ENCODE measurements around the gene SYT5. TPM values are rescaled to one million over a fixed set of nuclear protein-coding genes. Genes with fewer than 3 reads are reported as not detected.

SYT5 gene
- polyA plus RNA-seq, 3 donors: not detected

GRCh38 chr19:55199620-55200204 lies 19.6 kb upstream of the SYT5 start:
- H3K27ac Mint-ChIP-seq: peak overlapping the region in 2 of 7 donors; percentile 11 to 35

GRCh38 chr19:55198651-55199050 lies 18.6 kb upstream of the SYT5 start:
- Mint-ChIP-seq H3K4me3 (no peak overlapping the region), H3K9me3 (no peaks in the 10 kb centered on the region), H3K27me3 (ENCODE audit: low read depth in 3 of 3) (peaks cover 7 to 30% (median 13%) of the 10 kb centered on the region in 3 donors), H3K27ac (no peak overlapping the region), H3K36me3 (no peaks in the 10 kb centered on the region), H3K4me1 (peaks cover 2% of the 10 kb centered on the region)
- WGBS (ENCODE audit: insufficient coverage): 58% methylated on average over 5 of the region's 5 CpGs
- Histone ChIP-seq H3K9me3 (replicated peaks in 1 of 2; ENCODE audit: control insufficient read depth in 1 of 2, insufficient read depth in 1 of 2, low read length in 2 of 2) (no peaks in the 10 kb centered on the region), H3K79me2 (ENCODE audit: insufficient read depth, low read length) (no peaks in the 10 kb centered on the region), H3K4me2 (replicated peaks; ENCODE audit: extremely low read depth, low read length, poor library complexity, severe bottlenecking) (no peak overlapping the region), H3K27me3 (ENCODE audit: control insufficient read depth in 2 of 2, insufficient read depth in 2 of 2, low read length in 2 of 2) (no peaks in the 10 kb centered on the region), H3K9ac (ENCODE audit: insufficient read depth, low read length, poor library complexity, severe bottlenecking) (no peak overlapping the region), H3K27ac (ENCODE audit: low read depth in 1 of 2, low read length in 2 of 2) (no peak overlapping the region), H3K4me3 (replicated peaks in 1 of 3; ENCODE audit: low read depth in 2 of 3, low read length in 3 of 3) (no peak overlapping the region), H3K36me3 (replicated peaks in 1 of 2; ENCODE audit: control insufficient read depth in 1 of 2, insufficient read depth in 2 of 2, low read length in 2 of 2) (no peaks in the 10 kb centered on the region), H3K4me1 (ENCODE audit: control insufficient read depth in 1 of 2, insufficient read depth in 2 of 2, low read length in 2 of 2) (no peaks in the 10 kb centered on the region), H4K20me1 (ENCODE audit: insufficient read depth, low read length) (no peaks in the 10 kb centered on the region), H2AFZ (ENCODE audit: insufficient read depth, low read depth, low read length, poor library complexity, severe bottlenecking) (no peak overlapping the region)
- DNase-seq: no peak
- intact Hi-C loops (cut with micrococcal nuclease): no loop called here
- TF ChIP-seq, protein P1, sequence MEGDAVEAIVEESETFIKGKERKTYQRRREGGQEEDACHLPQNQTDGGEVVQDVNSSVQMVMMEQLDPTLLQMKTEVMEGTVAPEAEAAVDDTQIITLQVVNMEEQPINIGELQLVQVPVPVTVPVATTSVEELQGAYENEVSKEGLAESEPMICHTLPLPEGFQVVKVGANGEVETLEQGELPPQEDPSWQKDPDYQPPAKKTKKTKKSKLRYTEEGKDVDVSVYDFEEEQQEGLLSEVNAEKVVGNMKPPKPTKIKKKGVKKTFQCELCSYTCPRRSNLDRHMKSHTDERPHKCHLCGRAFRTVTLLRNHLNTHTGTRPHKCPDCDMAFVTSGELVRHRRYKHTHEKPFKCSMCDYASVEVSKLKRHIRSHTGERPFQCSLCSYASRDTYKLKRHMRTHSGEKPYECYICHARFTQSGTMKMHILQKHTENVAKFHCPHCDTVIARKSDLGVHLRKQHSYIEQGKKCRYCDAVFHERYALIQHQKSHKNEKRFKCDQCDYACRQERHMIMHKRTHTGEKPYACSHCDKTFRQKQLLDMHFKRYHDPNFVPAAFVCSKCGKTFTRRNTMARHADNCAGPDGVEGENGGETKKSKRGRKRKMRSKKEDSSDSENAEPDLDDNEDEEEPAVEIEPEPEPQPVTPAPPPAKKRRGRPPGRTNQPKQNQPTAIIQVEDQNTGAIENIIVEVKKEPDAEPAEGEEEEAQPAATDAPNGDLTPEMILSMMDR (IDR thresholded peaks at IDR 0.05): no peak

More at GRCh38 chr19:55199620-55200204, 19.6 kb upstream of the SYT5 start:
- H3K36me3 ChIP-seq (replicated peaks in 1 of 2; ENCODE audit: control insufficient read depth in 1 of 2, insufficient read depth in 2 of 2, low read length in 2 of 2): no peaks in the 10 kb centered on the region
- H3K9me3 ChIP-seq (replicated peaks in 1 of 2; ENCODE audit: control insufficient read depth in 1 of 2, insufficient read depth in 1 of 2, low read length in 2 of 2): no peaks in the 10 kb centered on the region
- no peak for DNase-seq
- H3K27me3 Mint-ChIP-seq (ENCODE audit: low read depth in 3 of 3): peaks cover 3 to 27% (median 19%) of the 10 kb centered on the region in 3 donors
- no peaks in the 10 kb centered on the region for H3K4me1 Mint-ChIP-seq
- H3K36me3 Mint-ChIP-seq: no peaks in the 10 kb centered on the region
- no peak overlapping the region for H3K9ac ChIP-seq (ENCODE audit: insufficient read depth, low read length, poor library complexity, severe bottlenecking)
- H3K4me3 ChIP-seq (replicated peaks in 1 of 3; ENCODE audit: low read depth in 2 of 3, low read length in 3 of 3): no peak overlapping the region
- H2AFZ ChIP-seq (ENCODE audit: insufficient read depth, low read depth, low read length, poor library complexity, severe bottlenecking): no peak overlapping the region
- intact Hi-C loops (cut with micrococcal nuclease): no loop called here
- no peaks in the 10 kb centered on the region for H3K79me2 ChIP-seq (ENCODE audit: insufficient read depth, low read length)
- no peak overlapping the region for H3K27ac ChIP-seq (ENCODE audit: low read depth in 1 of 2, low read length in 2 of 2)
- H3K9me3 Mint-ChIP-seq: no peaks in the 10 kb centered on the region
- no peaks in the 10 kb centered on the region for H4K20me1 ChIP-seq (ENCODE audit: insufficient read depth, low read length)
- TF ChIP-seq, protein P1 (IDR thresholded peaks at IDR 0.05): no peak
- no peaks in the 10 kb centered on the region for H3K4me1 ChIP-seq (ENCODE audit: control insufficient read depth in 1 of 2, insufficient read depth in 2 of 2, low read length in 2 of 2)
- WGBS (ENCODE audit: insufficient coverage): 80% methylated on average over 4 of the region's 5 CpGs
- peak overlapping the region in 1 of 2 donors; percentile 39 for H3K4me3 Mint-ChIP-seq
- H3K27me3 ChIP-seq (ENCODE audit: control insufficient read depth in 2 of 2, insufficient read depth in 2 of 2, low read length in 2 of 2): no peaks in the 10 kb centered on the region
- H3K4me2 ChIP-seq (replicated peaks; ENCODE audit: extremely low read depth, low read length, poor library complexity, severe bottlenecking): no peak overlapping the region
